ENCODE data around the gene PSD4. TPM values are rescaled to one million over a fixed set of nuclear protein-coding genes. Genes with fewer than 3 reads are reported as not detected.

The PSD4 gene
- 1 to 10 TPM; 2.4 to 4.5 TPM for total RNA-seq

DNA sequence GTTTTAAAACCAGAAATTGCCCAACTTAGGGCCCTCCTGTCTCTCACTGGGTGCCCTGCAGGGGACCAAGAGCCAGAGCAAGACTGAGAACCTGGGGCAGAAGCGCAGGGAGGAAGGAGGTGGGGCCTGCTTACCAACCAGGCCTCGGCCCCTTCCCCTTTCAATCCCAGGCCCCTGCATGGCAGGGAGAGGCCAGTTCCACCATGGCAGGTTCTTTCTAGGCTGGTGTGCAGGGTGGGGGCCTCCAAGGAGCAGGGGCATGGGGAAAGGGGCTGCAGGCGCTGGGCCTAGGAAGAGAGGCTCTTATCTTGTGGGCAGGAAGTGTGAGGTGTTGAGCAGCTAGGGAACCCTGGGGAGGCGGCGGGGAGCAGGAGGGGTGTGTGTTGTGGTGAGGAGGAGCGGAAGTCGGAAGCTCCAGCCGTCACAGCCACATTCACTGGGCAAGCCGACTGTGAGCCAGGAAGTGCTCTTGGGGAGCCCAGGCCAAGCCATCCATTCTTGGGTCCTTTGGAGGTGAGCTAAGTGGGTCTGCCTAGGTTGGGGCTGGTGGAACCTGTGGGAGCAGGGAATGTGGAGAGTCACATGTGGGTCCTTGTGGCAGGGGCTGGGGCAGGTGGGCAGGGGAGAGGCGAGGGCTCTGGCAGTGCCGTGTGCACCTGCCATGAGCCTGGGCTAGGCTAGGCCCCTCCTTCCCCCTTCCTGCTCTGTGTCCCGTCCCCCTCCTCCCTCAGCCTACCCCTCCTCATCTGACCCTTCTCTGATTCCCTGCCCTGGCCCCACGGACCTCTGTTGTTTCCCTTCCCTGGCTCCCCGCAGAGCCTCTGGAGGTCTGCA is at the start of gene PSD4:
Gene PSD4, plus strand, starts transcription at position 430 of the 834 bp plus-strand sequence. CDS start 8,486 bp downstream, outside the sequence.
- peak within 1 kb of the TSS in 1 of 2 donors; percentile 21 for H3K27ac ChIP-seq
- H3K4me3 ChIP-seq = peak within 1 kb of the TSS in 1 of 2 donors; percentile 19
- no peak for DNase-seq (ENCODE audit: low spot score)
- TF ChIP-seq, protein P1, sequence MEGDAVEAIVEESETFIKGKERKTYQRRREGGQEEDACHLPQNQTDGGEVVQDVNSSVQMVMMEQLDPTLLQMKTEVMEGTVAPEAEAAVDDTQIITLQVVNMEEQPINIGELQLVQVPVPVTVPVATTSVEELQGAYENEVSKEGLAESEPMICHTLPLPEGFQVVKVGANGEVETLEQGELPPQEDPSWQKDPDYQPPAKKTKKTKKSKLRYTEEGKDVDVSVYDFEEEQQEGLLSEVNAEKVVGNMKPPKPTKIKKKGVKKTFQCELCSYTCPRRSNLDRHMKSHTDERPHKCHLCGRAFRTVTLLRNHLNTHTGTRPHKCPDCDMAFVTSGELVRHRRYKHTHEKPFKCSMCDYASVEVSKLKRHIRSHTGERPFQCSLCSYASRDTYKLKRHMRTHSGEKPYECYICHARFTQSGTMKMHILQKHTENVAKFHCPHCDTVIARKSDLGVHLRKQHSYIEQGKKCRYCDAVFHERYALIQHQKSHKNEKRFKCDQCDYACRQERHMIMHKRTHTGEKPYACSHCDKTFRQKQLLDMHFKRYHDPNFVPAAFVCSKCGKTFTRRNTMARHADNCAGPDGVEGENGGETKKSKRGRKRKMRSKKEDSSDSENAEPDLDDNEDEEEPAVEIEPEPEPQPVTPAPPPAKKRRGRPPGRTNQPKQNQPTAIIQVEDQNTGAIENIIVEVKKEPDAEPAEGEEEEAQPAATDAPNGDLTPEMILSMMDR (IDR thresholded peaks at IDR 0.05) = no peak
- no peaks in the 10 kb centered on the region for H3K36me3 ChIP-seq
- no peaks in the 10 kb centered on the region for H3K9me3 ChIP-seq
- H3K4me1 ChIP-seq = no peaks in the 10 kb centered on the region
- H3K27me3 ChIP-seq = no peaks in the 10 kb centered on the region

DNA sequence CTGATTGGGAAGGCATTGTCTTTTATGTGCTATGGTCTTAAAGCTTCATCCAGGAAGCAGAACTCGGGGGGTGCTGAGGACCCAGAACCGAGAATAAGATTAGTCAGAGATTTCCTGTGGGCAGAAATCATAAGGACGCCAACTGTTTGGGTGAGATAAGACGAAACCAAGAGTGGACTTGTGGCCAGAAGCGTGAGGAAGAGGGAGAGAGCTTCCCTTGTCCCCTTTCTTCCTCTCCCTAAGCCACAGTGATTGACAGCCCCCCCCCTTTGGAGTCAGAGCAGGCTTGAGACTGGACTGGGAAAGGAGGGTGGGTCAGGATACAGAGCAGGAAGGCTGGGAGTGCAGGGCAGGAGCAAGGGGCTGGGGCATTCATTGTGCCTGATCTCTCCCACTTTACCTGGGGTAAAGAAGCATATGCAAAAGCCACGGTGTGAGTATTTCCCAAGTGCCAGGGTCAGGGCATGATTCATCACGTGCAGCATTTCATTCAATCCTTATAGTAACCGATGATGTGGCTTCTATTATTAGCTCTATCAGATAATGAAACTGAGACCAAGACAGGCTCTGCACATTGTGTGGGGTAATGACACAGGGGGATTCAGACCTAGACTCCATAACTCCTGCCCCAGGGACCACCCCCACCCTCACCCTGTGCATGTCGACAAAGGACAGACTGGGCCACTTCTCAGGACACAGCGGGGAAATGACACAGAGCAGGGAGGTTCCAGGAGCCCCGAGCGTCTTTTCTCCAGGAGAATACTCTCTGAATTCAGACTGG is 49.4 kb upstream of the PSD4 start:
- DNase-seq (ENCODE audit: low spot score) = peak; percentile 55
- Histone ChIP-seq H3K27ac (no peak overlapping the region), H3K36me3 (no peaks in the 10 kb centered on the region)

GRCh38 chr2:113124984-113125855 is 48.6 kb upstream of the PSD4 start:
- no peak overlapping the region for H3K4me3 ChIP-seq
- H3K36me3 ChIP-seq = no peaks in the 10 kb centered on the region
- TF ChIP-seq, protein P1 (IDR thresholded peaks at IDR 0.05) = no peak
- H3K9me3 ChIP-seq = no peaks in the 10 kb centered on the region
- no peak overlapping the region for H3K27ac ChIP-seq
- no peak for DNase-seq (ENCODE audit: low spot score)
- H3K27me3 ChIP-seq = no peaks in the 10 kb centered on the region
- peaks cover 0 to 10% of the 10 kb centered on the region in 2 donors for H3K4me1 ChIP-seq

More for the DNA sequence above, 49.4 kb upstream of the PSD4 start:
- Histone ChIP-seq H3K4me3 (no peak overlapping the region), H3K4me1 (peaks cover 0 to 10% of the 10 kb centered on the region in 2 donors), H3K27me3 (no peaks in the 10 kb centered on the region), H3K9me3 (no peaks in the 10 kb centered on the region)
- TF ChIP-seq, protein P1 (IDR thresholded peaks at IDR 0.05) = no peak

DNA sequence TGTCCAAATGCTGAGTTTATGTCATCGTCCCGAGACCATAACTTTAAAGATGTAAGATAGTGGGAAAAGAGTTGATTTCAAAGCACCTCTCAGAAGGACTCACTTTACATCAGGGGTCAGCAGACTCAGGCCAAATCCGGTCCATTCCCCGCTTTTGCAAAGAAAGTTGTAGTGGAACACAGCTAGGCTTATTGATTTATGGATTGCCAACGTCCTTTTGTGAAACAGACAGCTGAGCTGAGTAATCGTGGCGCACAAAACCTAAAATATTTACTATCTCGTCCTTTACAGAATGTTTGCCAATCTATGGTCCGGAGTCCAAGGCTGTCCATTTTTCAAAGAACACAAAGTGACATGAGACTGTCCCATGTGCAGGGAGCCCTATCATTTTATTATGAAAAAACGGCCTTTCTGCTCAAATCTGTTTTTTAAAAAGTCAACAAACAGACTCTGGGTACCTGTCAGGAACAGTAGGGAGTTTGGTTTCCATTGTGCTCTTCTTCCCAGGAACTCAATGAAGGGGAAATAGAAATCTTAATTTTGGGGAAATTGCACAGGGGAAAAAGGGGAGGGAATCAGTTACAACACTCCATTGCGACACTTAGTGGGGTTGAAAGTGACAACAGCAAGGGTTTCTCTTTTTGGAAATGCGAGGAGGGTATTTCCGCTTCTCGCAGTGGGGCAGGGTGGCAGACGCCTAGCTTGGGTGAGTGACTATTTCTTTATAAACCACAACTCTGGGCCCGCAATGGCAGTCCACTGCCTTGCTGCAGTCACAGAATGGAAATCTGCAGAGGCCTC is 46.7 kb upstream of the PSD4 start, which contains the start of gene IL1RN:
Gene IL1RN, plus strand, starts transcription at position 754 of the 801 bp plus-strand sequence. Its CDS starts 27 bp downstream, at position 781.
- Histone ChIP-seq H3K36me3 (no peaks in the 10 kb centered on the region), H3K27me3 (no peaks in the 10 kb centered on the region), H3K27ac (no peak within 1 kb of the TSS), H3K4me1 (peaks cover 0 to 10% of the 10 kb centered on the region in 2 donors), H3K9me3 (no peaks in the 10 kb centered on the region), H3K4me3 (no peak within 1 kb of the TSS)
- TF ChIP-seq, protein P1 (IDR thresholded peaks at IDR 0.05) = no peak
- peak; percentile 57 for DNase-seq (ENCODE audit: low spot score)

All from right atrium auricular region (tissue), 2 donors.